Brain microvascular endothelial cell (primary cell): Measurements from ENCODE around the gene NUP88.

Source experiments
- DNase-seq: peaks from one replicate; pipeline ENCODE4 v3.0.0-alpha.2; 2020
- H3K27ac ChIP-seq: fragments of 250-450 bp; sonication (Bioruptor Pico); 2 replicates; pipeline ENCODE4 v1.5.1; 2020; ENCODE audit warnings: mild to moderate bottlenecking, moderate library complexity
- H3K27me3 ChIP-seq: fragments of 250-450 bp; sonication (Bioruptor Pico); replicated peaks from 2 replicates; pipeline ENCODE4 v1.5.1; 2020; ENCODE audit warnings: mild to moderate bottlenecking
- H3K36me3 ChIP-seq: fragments of 250-450 bp; sonication (Bioruptor Pico); replicated peaks from 2 replicates; pipeline ENCODE4 v1.5.1; 2020; ENCODE audit warnings: mild to moderate bottlenecking
- H3K4me3 ChIP-seq: 2 replicates; pipeline ENCODE4 v1.5.1; 2011; ENCODE audit warnings: low read depth, mild to moderate bottlenecking, control low read depth, low read length, moderate library complexity
- in situ Hi-C: cut with HindIII; loops from 2 replicates; pipeline ENCODE4 v1.10.0; 2017; ENCODE audit warnings: low sequenced_read_pairs, low pct_ligation_motif_present
- TF ChIP-seq, protein P1 (sequence below): IDR thresholded peaks from 2 replicates; pipeline ENCODE4 v1.5.1; 2011; ENCODE audit warnings: low read depth, mild to moderate bottlenecking, moderate library complexity, low read length, control low read depth, inconsistent platforms; ENCODE audit errors: missing control alignments

NUP88 gene

DNA sequence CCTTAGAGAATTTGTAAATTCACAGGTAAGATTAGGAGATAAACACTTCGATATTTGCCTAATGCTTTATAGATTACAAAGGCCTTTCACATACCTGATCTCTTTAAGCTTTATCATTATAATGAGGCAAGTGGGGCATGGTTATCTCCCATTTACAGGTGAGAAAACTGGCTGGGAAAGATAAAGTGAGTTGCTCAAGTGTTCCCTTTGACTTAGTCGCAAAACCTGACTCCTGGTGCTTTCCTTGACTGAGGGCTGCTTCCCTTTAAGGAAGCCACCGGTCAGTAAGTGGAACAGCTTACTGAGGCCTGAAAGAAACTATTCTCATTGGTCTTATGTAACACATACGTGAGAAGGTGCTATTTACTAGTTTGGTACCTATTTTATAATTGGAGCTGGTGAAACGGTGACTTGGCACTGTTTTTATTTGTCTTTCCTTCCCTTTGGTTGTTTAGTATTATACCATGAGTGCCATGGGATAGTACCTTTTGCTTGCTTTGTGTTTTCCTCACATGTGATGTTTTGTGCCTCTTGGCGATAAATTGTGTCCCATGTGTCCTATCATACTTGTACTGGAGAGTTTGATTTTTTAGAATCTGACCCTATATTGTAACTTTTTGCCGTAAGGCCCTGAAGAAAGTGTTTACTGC is 57.2 kb downstream of the NUP88 start:
- no peak for DNase-seq
- TF ChIP-seq, protein P1, sequence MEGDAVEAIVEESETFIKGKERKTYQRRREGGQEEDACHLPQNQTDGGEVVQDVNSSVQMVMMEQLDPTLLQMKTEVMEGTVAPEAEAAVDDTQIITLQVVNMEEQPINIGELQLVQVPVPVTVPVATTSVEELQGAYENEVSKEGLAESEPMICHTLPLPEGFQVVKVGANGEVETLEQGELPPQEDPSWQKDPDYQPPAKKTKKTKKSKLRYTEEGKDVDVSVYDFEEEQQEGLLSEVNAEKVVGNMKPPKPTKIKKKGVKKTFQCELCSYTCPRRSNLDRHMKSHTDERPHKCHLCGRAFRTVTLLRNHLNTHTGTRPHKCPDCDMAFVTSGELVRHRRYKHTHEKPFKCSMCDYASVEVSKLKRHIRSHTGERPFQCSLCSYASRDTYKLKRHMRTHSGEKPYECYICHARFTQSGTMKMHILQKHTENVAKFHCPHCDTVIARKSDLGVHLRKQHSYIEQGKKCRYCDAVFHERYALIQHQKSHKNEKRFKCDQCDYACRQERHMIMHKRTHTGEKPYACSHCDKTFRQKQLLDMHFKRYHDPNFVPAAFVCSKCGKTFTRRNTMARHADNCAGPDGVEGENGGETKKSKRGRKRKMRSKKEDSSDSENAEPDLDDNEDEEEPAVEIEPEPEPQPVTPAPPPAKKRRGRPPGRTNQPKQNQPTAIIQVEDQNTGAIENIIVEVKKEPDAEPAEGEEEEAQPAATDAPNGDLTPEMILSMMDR: no peak
- Histone ChIP-seq H3K27ac (no peak overlapping the region), H3K36me3 (peaks cover 32% of the 10 kb centered on the region), H3K4me3 (no peak overlapping the region), H3K27me3 (no peaks in the 10 kb centered on the region)
- in situ Hi-C loops: no loop called here

DNA sequence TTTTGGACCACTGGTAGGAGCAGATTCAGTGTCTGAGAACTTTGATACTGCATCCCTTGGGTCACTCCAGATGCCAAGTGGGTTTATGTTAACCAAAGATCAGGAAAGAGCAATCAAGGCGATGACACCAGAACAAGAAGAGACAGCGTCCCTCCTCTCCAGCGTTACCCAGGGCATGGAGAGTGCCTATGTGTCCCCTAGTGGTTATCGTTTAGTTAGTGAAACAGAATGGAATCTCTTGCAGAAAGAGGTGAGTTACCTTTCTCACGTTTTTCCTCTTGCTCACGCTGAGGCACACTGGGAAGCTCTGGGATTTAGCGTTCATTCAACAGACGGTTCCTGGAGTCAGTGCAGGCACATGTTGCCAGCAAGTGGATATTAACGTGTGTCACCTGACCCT is 58.0 kb downstream of the NUP88 start:
- no peak overlapping the region for H3K27ac ChIP-seq
- TF ChIP-seq, protein P1: no peak
- in situ Hi-C loops: no loop called here
- no peaks in the 10 kb centered on the region for H3K27me3 ChIP-seq
- no peak overlapping the region for H3K4me3 ChIP-seq
- DNase-seq: no peak
- H3K36me3 ChIP-seq: peaks cover 31% of the 10 kb centered on the region

DNA sequence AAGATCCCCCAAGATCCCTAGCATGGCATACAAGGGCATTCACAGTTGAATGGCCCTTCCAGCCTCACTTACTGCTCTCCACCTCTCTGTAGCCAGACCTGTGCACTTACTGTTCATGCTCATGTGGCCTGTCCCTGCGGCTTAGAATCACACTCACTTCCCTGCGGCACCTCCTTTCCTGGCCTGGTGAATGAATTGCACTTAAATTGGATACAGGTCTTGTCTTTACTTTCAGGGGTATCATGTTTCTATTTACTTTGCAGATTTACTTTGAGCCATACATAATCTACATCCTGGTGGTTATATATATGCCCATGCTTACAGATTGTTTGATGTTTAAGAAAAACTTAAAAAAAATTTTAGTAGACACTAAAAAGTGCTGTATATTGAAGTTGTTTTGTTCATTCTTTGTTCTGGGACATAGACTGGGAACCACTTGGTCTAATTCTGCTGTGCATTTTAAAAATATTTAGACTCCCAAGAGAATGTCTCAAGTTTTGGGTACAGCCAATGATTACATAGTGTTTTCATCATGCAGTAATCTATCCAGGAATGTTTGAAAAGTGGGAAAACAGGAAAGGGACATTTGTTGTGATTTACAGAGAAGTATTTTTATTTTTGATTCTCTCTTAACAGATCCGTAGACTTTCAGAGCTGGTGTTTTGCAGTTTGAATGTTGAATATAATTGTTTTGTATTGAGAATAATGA is 63.9 kb downstream of the NUP88 start:
- H3K4me3 ChIP-seq: no peak overlapping the region
- in situ Hi-C loops: no loop called here
- TF ChIP-seq, protein P1: no peak
- DNase-seq: no peak
- H3K27ac ChIP-seq: no peak overlapping the region
- H3K36me3 ChIP-seq: peaks cover 30% of the 10 kb centered on the region
- no peaks in the 10 kb centered on the region for H3K27me3 ChIP-seq

DNA sequence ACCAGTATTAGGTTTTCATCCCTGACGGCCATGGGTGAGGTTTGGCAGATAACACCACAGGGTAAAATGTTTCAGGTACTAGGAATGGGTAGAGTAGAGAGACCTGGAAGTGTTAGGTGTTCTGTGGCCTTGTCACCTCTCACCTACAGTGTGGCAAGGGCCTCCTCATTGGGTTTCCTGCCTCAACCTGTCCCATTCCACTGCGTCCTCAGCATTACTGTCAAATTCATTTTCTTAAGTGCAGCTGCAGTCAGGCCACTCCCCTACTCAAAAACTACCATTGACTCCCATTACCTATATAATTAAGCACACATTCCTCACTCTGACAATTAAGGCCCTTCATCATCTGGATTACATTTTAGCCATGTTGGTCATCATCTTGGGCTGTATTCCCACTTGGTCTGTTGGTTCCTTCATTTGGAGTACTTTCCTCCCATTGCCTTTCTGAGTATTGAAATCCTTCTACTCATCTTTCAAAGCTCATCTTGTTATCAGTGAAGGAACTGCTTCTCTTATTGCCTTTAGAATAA is 64.5 kb downstream of the NUP88 start:
- Histone ChIP-seq H3K27me3 (no peaks in the 10 kb centered on the region), H3K36me3 (peaks cover 29% of the 10 kb centered on the region), H3K27ac (no peak overlapping the region), H3K4me3 (no peak overlapping the region)
- in situ Hi-C loops: no loop called here
- TF ChIP-seq, protein P1: no peak
- DNase-seq: no peak

DNA sequence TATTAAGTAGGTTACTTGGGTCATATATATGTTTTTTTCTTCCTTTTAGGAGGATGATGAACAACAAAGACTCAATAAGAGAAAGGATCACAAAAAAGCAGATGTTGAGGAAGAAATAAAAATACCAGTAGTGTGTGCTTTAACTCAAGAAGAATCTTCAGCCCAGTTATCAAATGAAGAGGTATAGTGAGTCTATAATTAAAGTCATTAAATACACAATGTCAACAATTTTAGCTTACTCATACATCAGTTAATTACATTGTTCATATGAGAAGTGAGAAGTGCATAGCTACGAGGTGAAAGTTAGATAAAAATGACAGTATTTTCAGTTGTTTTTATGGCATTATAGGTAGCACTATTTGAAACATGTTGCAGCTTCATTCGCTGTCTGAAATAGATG is 65.2 kb downstream of the NUP88 start:
- Histone ChIP-seq H3K27me3 (no peaks in the 10 kb centered on the region), H3K4me3 (no peak overlapping the region), H3K27ac (no peak overlapping the region), H3K36me3 (peaks cover 30% of the 10 kb centered on the region)
- TF ChIP-seq, protein P1: no peak
- DNase-seq: no peak
- in situ Hi-C loops: no loop called here
